Sigmoid colon (tissue), 7 donors: ENCODE measurements around the gene RABGAP1L. TPM values are rescaled to one million over a fixed set of nuclear protein-coding genes. Genes with fewer than 3 reads are reported as not detected.
"Not testable (repeated sequence)": the region's sequence is repeated elsewhere in the genome, so short reads cannot be mapped to it uniquely, and the experiment has no call there.

ENCODE experiments used
- DNase-seq: peaks from one replicate; pipeline ENCODE4 v3.0.0-alpha.2; 2019
- H3K27ac ChIP-seq, 4 donors: fragments of 200-600 bp; sonication (generic); one replicate each; pipeline ENCODE4 v1.5.1; 2016 to 2019; ENCODE audit warnings: mild to moderate bottlenecking in 1 of 4
- H3K27me3 ChIP-seq, 3 donors: fragments of 200-600 bp; sonication (generic); one replicate each; pipeline ENCODE4 v1.5.1; 2019; ENCODE audit warnings: mild to moderate bottlenecking in 1 of 3
- H3K36me3 ChIP-seq, 4 donors: fragments of 200-600 bp; sonication (generic); one replicate each; pipeline ENCODE4 v1.5.1; 2016 to 2019
- H3K4me1 ChIP-seq, 4 donors: fragments of 200-600 bp; sonication (generic); one replicate each; pipeline ENCODE4 v1.5.1; 2017 to 2019
- H3K4me3 ChIP-seq, 4 donors: fragments of 200-600 bp; sonication (generic); one replicate each; pipeline ENCODE4 v1.5.1; 2017 to 2019; ENCODE audit warnings: mild to moderate bottlenecking in 2 of 4, moderate library complexity in 1 of 4
- H3K9me3 ChIP-seq, 4 donors: fragments of 200-600 bp in 3 of 4; sonication (generic) in 3 of 4; one replicate each; pipeline versions ENCODE4 v1.5.1 to v1.6.1; 2013 to 2019
- CTCF ChIP-seq, 4 experiments: fragments of 450-650 bp in 3 of 4; fragments of 200-600 bp in 1 of 4; IDR thresholded peaks; one replicate each; pipeline ENCODE4 v1.5.1; 2016 to 2019; ENCODE audit warnings: antibody characterized with exemption in 4 of 4, mild to moderate bottlenecking in 3 of 4, moderate library complexity in 2 of 4
- EP300 ChIP-seq, 4 donors: sonication (generic); formaldehyde crosslinking; IDR thresholded peaks; one replicate each; pipeline ENCODE4 v1.6.1; 2017; ENCODE audit warnings: antibody characterized with exemption in 4 of 4
- POLR2A ChIP-seq, 2 donors: fragments of 450-650 bp; IDR thresholded peaks; one replicate each; pipeline ENCODE4 v1.6.1; 2016; ENCODE audit warnings: antibody characterized with exemption in 2 of 2, mild to moderate bottlenecking in 2 of 2, moderate library complexity in 2 of 2
- POLR2AphosphoS5 ChIP-seq, 4 donors: sonication (generic); formaldehyde crosslinking; IDR thresholded peaks; one replicate each; pipeline ENCODE4 v1.6.1; 2017; ENCODE audit warnings: antibody characterized with exemption in 4 of 4
- WGBS, 2 donors: extraction: QIAGEN DNeasy Blood & Tissue Kit; methylation state at CpG; one replicate each; pipeline ENCODE4 v1.1.7; 2013; 5-methylcytosine and 5-hydroxymethylcytosine counted together
- intact Hi-C: fragments of 100-400 bp; cut with DNase I; formaldehyde crosslinking; loops from one replicate; pipeline ENCODE4 v1.15.1; 2023
- polyA plus RNA-seq, 3 donors: library from polyadenylated mRNA; stranded (reverse); fragments of 200-250 nt; gene quantifications; one replicate each; pipeline ENCODE4 v1.2.3, GENCODE V29; 2013
- total RNA-seq, 4 donors: library from RNA; depleted of rRNA; stranded (reverse); fragments of >200 nt; gene quantifications; one replicate each; pipeline ENCODE4 v1.1.0, GENCODE V29; 2016
- donor health status: healthy with polysubstance abuse.
- donor health status: Bipolar disorder and iron deficiency.
- donor health status: healthy.

Gene RABGAP1L
- total and polyA plus RNA-seq, 7 donors, result 25.2 to 42.9 (median 35.4) TPM

- intact Hi-C loops, result no loop called here
- TF ChIP-seq POLR2A (IDR thresholded peaks at IDR 0.05) (no peak), CTCF (IDR thresholded peaks at IDR 0.05) (no peak), EP300 (IDR thresholded peaks at IDR 0.05) (no peak), POLR2AphosphoS5 (IDR thresholded peaks at IDR 0.05) (no peak)
- Histone ChIP-seq H3K36me3 (peaks cover 0 to 11% (median 3%) of the 10 kb centered on the region in 4 donors), H3K27me3 (no peaks in the 10 kb centered on the region), H3K4me3 (no peak overlapping the region), H3K4me1 (no peaks in the 10 kb centered on the region), H3K27ac (no peak overlapping the region), H3K9me3 (no peaks in the 10 kb centered on the region)
- WGBS, 2 donors, result 97 to 98% methylated on average over 4 of the region's 4 CpGs
- DNase-seq, result no peak
Observed at GRCh38 chr1:174637487-174637886, 478.2 kb downstream of the RABGAP1L start.

- H3K36me3 ChIP-seq, result peaks cover 0 to 11% (median 3%) of the 10 kb centered on the region in 4 donors
- H3K9me3 ChIP-seq, result no peaks in the 10 kb centered on the region
- H3K4me3 ChIP-seq, result no peak overlapping the region
- H3K4me1 ChIP-seq, result no peaks in the 10 kb centered on the region
- no peak overlapping the region for H3K27ac ChIP-seq
- intact Hi-C loops, result no loop called here
- no peak for DNase-seq
- H3K27me3 ChIP-seq, result no peaks in the 10 kb centered on the region
- WGBS, 2 donors, result 82 to 92% methylated on average over 1 of the region's 1 CpG
- TF ChIP-seq CTCF (IDR thresholded peaks at IDR 0.05), result no peak
- no peak for TF ChIP-seq POLR2A (IDR thresholded peaks at IDR 0.05)
- TF ChIP-seq EP300 (IDR thresholded peaks at IDR 0.05), result no peak
- TF ChIP-seq POLR2AphosphoS5 (IDR thresholded peaks at IDR 0.05), result no peak
Observed at GRCh38 chr1:174639461-174639860, 480.1 kb downstream of the RABGAP1L start.

- Histone ChIP-seq H3K36me3 (peaks cover 0 to 11% (median 3%) of the 10 kb centered on the region in 4 donors), H3K27me3 (no peaks in the 10 kb centered on the region), H3K9me3 (no peaks in the 10 kb centered on the region), H3K4me3 (no peak overlapping the region), H3K4me1 (no peaks in the 10 kb centered on the region), H3K27ac (no peak overlapping the region)
- TF ChIP-seq POLR2A (IDR thresholded peaks at IDR 0.05) (no peak), EP300 (IDR thresholded peaks at IDR 0.05) (no peak), POLR2AphosphoS5 (IDR thresholded peaks at IDR 0.05) (no peak), CTCF (IDR thresholded peaks at IDR 0.05) (no peak)
- DNase-seq, result no peak
- intact Hi-C loops, result no loop called here
- WGBS, 2 donors, result 31 to 77% methylated on average over 1 of the region's 1 CpG
Observed at GRCh38 chr1:174640783-174641182, 481.5 kb downstream of the RABGAP1L start.

GRCh38 chr1:174642393-174642792 lies 483.1 kb downstream of the RABGAP1L start:
- TF ChIP-seq POLR2A (IDR thresholded peaks at IDR 0.05) (no peak), CTCF (IDR thresholded peaks at IDR 0.05) (no peak), POLR2AphosphoS5 (IDR thresholded peaks at IDR 0.05) (no peak), EP300 (IDR thresholded peaks at IDR 0.05) (no peak)
- no peaks in the 10 kb centered on the region for H3K27me3 ChIP-seq
- H3K4me1 ChIP-seq, result no peaks in the 10 kb centered on the region
- DNase-seq, result no peak
- intact Hi-C loops, result no loop called here
- no peak overlapping the region for H3K27ac ChIP-seq
- no peak overlapping the region for H3K4me3 ChIP-seq
- H3K36me3 ChIP-seq, result peaks cover 0 to 7% (median 1%) of the 10 kb centered on the region in 4 donors
- no peaks in the 10 kb centered on the region for H3K9me3 ChIP-seq

- no peak for DNase-seq
- no peaks in the 10 kb centered on the region for H3K27me3 ChIP-seq
- no peaks in the 10 kb centered on the region for H3K9me3 ChIP-seq
- no peaks in the 10 kb centered on the region for H3K4me1 ChIP-seq
- H3K36me3 ChIP-seq, result no peaks in the 10 kb centered on the region
- 99% methylated on average over 1 of the region's 1 CpG for WGBS, 2 donors
- intact Hi-C loops, result no loop called here
- no peak overlapping the region for H3K4me3 ChIP-seq
- H3K27ac ChIP-seq, result no peak overlapping the region
- TF ChIP-seq EP300 (IDR thresholded peaks at IDR 0.05), result no peak
- no peak for TF ChIP-seq POLR2A (IDR thresholded peaks at IDR 0.05)
- TF ChIP-seq POLR2AphosphoS5 (IDR thresholded peaks at IDR 0.05), result no peak
- TF ChIP-seq CTCF (IDR thresholded peaks at IDR 0.05), result no peak
Observed at GRCh38 chr1:174643206-174643605, 483.9 kb downstream of the RABGAP1L start.

GRCh38 chr1:174649572-174649971 lies 490.3 kb downstream of the RABGAP1L start:
- H3K4me3 ChIP-seq, H3K27ac ChIP-seq, DNase-seq, H3K4me1 ChIP-seq, H3K27me3 ChIP-seq, intact Hi-C loops, H3K36me3 ChIP-seq, H3K9me3 ChIP-seq: not testable (repeated sequence)
- WGBS, 2 donors, result 80 to 83% methylated on average over 2 of the region's 2 CpGs
